GM23338 (cell line): ENCODE measurements around the gene PTPRN2. TPM values are rescaled to one million over a fixed set of nuclear protein-coding genes. Genes with fewer than 3 reads are reported as not detected.
A peak's percentile ranks its signal among the peaks of the same experiment; 100 is the strongest.

Source experiments
- ATAC-seq: fragments of 200-7000 bp; cut with Tn5 transposase; 3 replicates; pipeline ENCODE4 v1.9.1; 2020
- DNase-seq: peaks from one replicate; pipeline ENCODE4 v3.0.0-alpha.2; 2015; ENCODE audit warnings: low spot score
- H2AFZ ChIP-seq: fragments of 200-600 bp; sonication (generic); 2 replicates; pipeline ENCODE4 v1.8.0; 2016; ENCODE audit warnings: antibody characterized with exemption, mild to moderate bottlenecking, moderate library complexity
- H3F3A ChIP-seq: fragments of 200-600 bp; sonication (generic); replicated peaks from 2 replicates; pipeline ENCODE4 v1.8.0; 2017; ENCODE audit warnings: antibody characterized with exemption, mixed run types, low read depth
- H3K27ac ChIP-seq: fragments of 200-600 bp; sonication (generic); 2 replicates; pipeline ENCODE4 v1.6.1; 2016; ENCODE audit warnings: low read depth
- H3K27me3 ChIP-seq: fragments of 200-600 bp; sonication (generic); 2 replicates; pipeline ENCODE4 v1.8.0; 2016; ENCODE audit warnings: mild to moderate bottlenecking, mixed run types, moderate library complexity; ENCODE audit not compliant: insufficient read depth
- H3K36me3 ChIP-seq: fragments of 200-600 bp; sonication (generic); 2 replicates; pipeline ENCODE4 v1.8.0; 2016; ENCODE audit warnings: mild to moderate bottlenecking; ENCODE audit not compliant: insufficient read depth
- H3K4me1 ChIP-seq: fragments of 200-600 bp; sonication (generic); 2 replicates; pipeline ENCODE4 v1.8.0; 2016; ENCODE audit warnings: mild to moderate bottlenecking, moderate library complexity; ENCODE audit not compliant: insufficient read depth
- H3K4me2 ChIP-seq: fragments of 200-600 bp; sonication (generic); 2 replicates; pipeline ENCODE4 v1.7.1; 2017; ENCODE audit warnings: mixed run types
- H3K4me3 ChIP-seq: fragments of 200-600 bp; sonication (generic); 2 replicates; pipeline ENCODE4 v1.6.1; 2016; ENCODE audit warnings: mixed run types
- H3K79me2 ChIP-seq: fragments of 200-600 bp; sonication (generic); replicated peaks from 2 replicates; pipeline ENCODE4 v1.8.0; 2017; ENCODE audit warnings: mild to moderate bottlenecking; ENCODE audit not compliant: insufficient read depth
- H3K9me2 ChIP-seq: fragments of 200-600 bp; sonication (generic); 2 replicates; pipeline ENCODE4 v1.8.0; 2017; ENCODE audit not compliant: insufficient read depth
- H4K20me1 ChIP-seq: fragments of 200-600 bp; sonication (generic); replicated peaks from 2 replicates; pipeline ENCODE4 v1.8.0; 2017; ENCODE audit warnings: mild to moderate bottlenecking; ENCODE audit not compliant: insufficient read depth
- H3K27ac Mint-ChIP-seq: 2 replicates; pipeline ENCODE4 v1.8.0; 2020; ENCODE audit warnings: inconsistent platforms, mild to moderate bottlenecking, moderate library complexity, mixed read lengths
- H3K27me3 Mint-ChIP-seq: 3 replicates; pipeline ENCODE4 v1.8.0; 2022; ENCODE audit warnings: low read depth, mild to moderate bottlenecking, moderate library complexity, mixed read lengths, inconsistent platforms; ENCODE audit not compliant: insufficient read depth, poor library complexity
- H3K36me3 Mint-ChIP-seq: 3 replicates; pipeline ENCODE4 v1.8.0; 2021; ENCODE audit warnings: low read depth, mild to moderate bottlenecking, inconsistent platforms, moderate library complexity, mixed read lengths
- H3K4me1 Mint-ChIP-seq: 3 replicates; pipeline ENCODE4 v1.8.0; 2020; ENCODE audit warnings: mild to moderate bottlenecking, inconsistent platforms, mixed read lengths
- H3K4me3 Mint-ChIP-seq: 3 replicates; pipeline ENCODE4 v1.8.0; 2021; ENCODE audit warnings: moderate library complexity, mild to moderate bottlenecking, inconsistent platforms, mixed read lengths
- H3K9me3 Mint-ChIP-seq: 3 replicates; pipeline ENCODE4 v1.8.0; 2020; ENCODE audit warnings: moderate library complexity, mild to moderate bottlenecking, inconsistent platforms, mixed read lengths
- CREB1 ChIP-seq: fragments of 250-450 bp; sonication (Bioruptor Pico); IDR thresholded peaks from 2 replicates; pipeline ENCODE4 v1.5.0; 2020; ENCODE audit warnings: low read depth, mild to moderate bottlenecking, moderate library complexity
- EZH2 ChIP-seq: fragments of 200-600 bp; sonication (generic); IDR thresholded peaks from one replicate; pipeline ENCODE4 v1.8.0; 2017; ENCODE audit warnings: antibody characterized with exemption, mild to moderate bottlenecking, low read depth; ENCODE audit not compliant: unreplicated experiment
- JUNB ChIP-seq: IDR thresholded peaks from one replicate; pipeline ENCODE4 v1.6.1; 2016; ENCODE audit warnings: antibody characterized with exemption; ENCODE audit not compliant: unreplicated experiment
- NANOG ChIP-seq: IDR thresholded peaks from 2 replicates; pipeline ENCODE4 v1.6.1; 2016; ENCODE audit warnings: antibody characterized with exemption, borderline replicate concordance
- POLR2AphosphoS5 ChIP-seq: IDR thresholded peaks from 2 replicates; pipeline ENCODE4 v1.6.1; 2016; ENCODE audit warnings: antibody characterized with exemption, low read depth
- STAT1 ChIP-seq: IDR thresholded peaks from one replicate; pipeline ENCODE4 v1.6.1; 2016; ENCODE audit warnings: antibody characterized with exemption; ENCODE audit not compliant: unreplicated experiment
- ZNF114 ChIP-seq: fragments of 250-450 bp; sonication (Bioruptor Pico); IDR thresholded peaks from 2 replicates; pipeline ENCODE4 v1.5.0; 2020; ENCODE audit warnings: mild to moderate bottlenecking, moderate library complexity
- ZNF331 ChIP-seq: fragments of 250-450 bp; sonication (Bioruptor Pico); IDR thresholded peaks from 2 replicates; pipeline ENCODE4 v1.5.0; 2020; ENCODE audit warnings: low read depth, mild to moderate bottlenecking, moderate library complexity
- polyA plus RNA-seq: library from polyadenylated mRNA; unstranded; fragments of >200 nt; fragmentation: Nextera tagmentation; extraction: Ambion mirVana; gene quantifications from 2 replicates; pipeline ENCODE4 v1.2.1, GENCODE V29; 2016
- total RNA-seq: library from RNA; depleted of rRNA; stranded (reverse); fragments of >200 nt; shearing (Covaris generic); gene quantifications from 2 replicates; pipeline ENCODE4 v1.2.3, GENCODE V29; 2014
- TF ChIP-seq, protein P1 (sequence below): IDR thresholded peaks from 2 replicates; pipeline ENCODE4 v1.6.1; 2016; ENCODE audit warnings: antibody characterized with exemption
- TF ChIP-seq, protein P2 (sequence below): fragments of 250-450 bp; sonication (Bioruptor Pico); IDR thresholded peaks from 2 replicates; pipeline ENCODE4 v1.5.0; 2020; ENCODE audit warnings: mild to moderate bottlenecking, moderate library complexity

PTPRN2 gene
- total and polyA plus RNA-seq, 2 experiments from 2014 or later = 0.87 to 4.0 TPM

DNA sequence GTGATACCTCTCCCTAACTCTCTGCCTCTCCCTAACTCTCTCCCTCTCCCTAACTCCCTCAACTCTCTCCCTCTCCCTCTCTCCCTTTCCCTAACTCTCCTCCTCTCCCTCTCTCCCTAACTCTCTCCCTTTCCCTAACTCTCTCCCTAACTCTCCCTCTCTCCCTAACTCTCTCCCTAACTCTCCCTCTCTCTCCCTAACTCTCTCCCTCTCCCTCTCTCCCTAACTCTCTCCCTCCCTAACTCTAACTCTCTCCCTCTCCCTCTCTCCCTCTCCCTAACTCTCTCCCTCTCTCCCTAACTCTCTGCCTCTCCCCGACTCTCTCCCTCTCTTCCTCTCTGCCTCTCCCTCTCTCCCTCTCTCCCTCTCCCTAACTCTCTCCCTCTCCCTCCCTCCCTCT lies 2.0 kb upstream of the PTPRN2 start:
- H3K27me3 ChIP-seq = peaks cover 82% of the 10 kb centered on the region
- H3K36me3 ChIP-seq = no peaks in the 10 kb centered on the region
- Mint-ChIP-seq H3K9me3 (peaks cover 11% of the 10 kb centered on the region; the same call in 2 of the 3 replicates), H3K36me3 (no peaks in the 10 kb centered on the region; the same call in 2 of the 3 replicates), H3K4me1 (peaks cover 8% of the 10 kb centered on the region), H3K27me3 (peaks cover 45% of the 10 kb centered on the region), H3K4me3 (peak overlapping the region; percentile 36; the same call in 1 of the 3 replicates), H3K27ac (no peak overlapping the region)
- no peaks in the 10 kb centered on the region for H3K79me2 ChIP-seq
- TF ChIP-seq ZNF114 (CRISPR knock-in tag) (no peak), EZH2 (no peak), POLR2AphosphoS5 (peak; percentile 43; the same call in 1 of the 2 replicates), CREB1 (CRISPR knock-in tag) (no peak), JUNB (no peak), NANOG (no peak), STAT1 (no peak), ZNF331 (CRISPR knock-in tag) (no peak)
- TF ChIP-seq, protein P1, sequence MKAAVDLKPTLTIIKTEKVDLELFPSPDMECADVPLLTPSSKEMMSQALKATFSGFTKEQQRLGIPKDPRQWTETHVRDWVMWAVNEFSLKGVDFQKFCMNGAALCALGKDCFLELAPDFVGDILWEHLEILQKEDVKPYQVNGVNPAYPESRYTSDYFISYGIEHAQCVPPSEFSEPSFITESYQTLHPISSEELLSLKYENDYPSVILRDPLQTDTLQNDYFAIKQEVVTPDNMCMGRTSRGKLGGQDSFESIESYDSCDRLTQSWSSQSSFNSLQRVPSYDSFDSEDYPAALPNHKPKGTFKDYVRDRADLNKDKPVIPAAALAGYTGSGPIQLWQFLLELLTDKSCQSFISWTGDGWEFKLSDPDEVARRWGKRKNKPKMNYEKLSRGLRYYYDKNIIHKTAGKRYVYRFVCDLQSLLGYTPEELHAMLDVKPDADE = no peak
- DNase-seq = no peak
- no peaks in the 10 kb centered on the region; the same call in 1 of the 2 replicates for H4K20me1 ChIP-seq
- ATAC-seq = no peak
- 0 out of 2 replicates have a peak, but pooled peaks cover 7% of the 10 kb centered on the region for H3F3A ChIP-seq
- H3K4me3 ChIP-seq = no peak overlapping the region
- no peaks in the 10 kb centered on the region; the same call in 1 of the 2 replicates for H3K4me1 ChIP-seq
- 0 out of 2 replicates have a peak, but pooled peaks cover 8% of the 10 kb centered on the region for H3K9me2 ChIP-seq
- no peak overlapping the region for H2AFZ ChIP-seq
- H3K4me2 ChIP-seq = no peak overlapping the region
- no peak overlapping the region for H3K27ac ChIP-seq

DNA sequence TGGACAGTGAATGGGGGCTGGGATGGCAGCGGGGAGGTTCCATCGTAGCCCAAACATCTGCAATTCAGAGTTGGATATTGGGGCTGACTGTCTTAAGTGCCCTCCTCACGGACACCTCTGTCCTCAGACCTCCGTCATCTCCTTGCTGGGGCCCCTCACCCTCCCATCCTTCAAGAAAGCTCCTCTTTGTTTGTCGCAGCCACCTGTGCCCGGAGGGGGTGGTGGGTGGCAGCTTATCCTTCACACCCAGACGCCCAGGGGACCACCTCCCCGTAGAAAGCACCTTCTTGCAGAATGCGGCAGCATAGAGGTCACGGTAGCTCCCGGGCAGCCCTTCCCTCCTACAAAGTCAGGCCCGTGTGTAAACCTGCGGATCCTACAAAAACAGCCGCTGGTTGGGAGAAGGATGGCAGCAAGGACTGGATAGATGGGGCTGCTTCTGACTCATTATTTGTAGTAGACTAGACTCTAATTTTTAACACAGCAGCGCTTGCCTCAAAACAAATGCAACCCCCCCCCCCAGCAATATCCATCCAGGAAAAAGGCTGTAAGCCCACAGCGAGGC lies 1.3 kb upstream of the PTPRN2 start:
- Mint-ChIP-seq H3K27ac (no peak overlapping the region), H3K27me3 (peaks cover 45% of the 10 kb centered on the region), H3K4me3 (peak overlapping the region; percentile 61), H3K36me3 (no peaks in the 10 kb centered on the region; the same call in 1 of the 3 replicates), H3K4me1 (peaks cover 11% of the 10 kb centered on the region), H3K9me3 (peaks cover 11% of the 10 kb centered on the region; the same call in 2 of the 3 replicates)
- Histone ChIP-seq H2AFZ (no peak overlapping the region), H3K27me3 (peaks cover 84% of the 10 kb centered on the region), H3K9me2 (0 out of 2 replicates have a peak, but pooled peaks cover 8% of the 10 kb centered on the region), H3K4me1 (no peaks in the 10 kb centered on the region; the same call in 1 of the 2 replicates), H3K36me3 (no peaks in the 10 kb centered on the region), H3F3A (0 out of 2 replicates have a peak, but pooled peaks cover 7% of the 10 kb centered on the region), H4K20me1 (no peaks in the 10 kb centered on the region; the same call in 1 of the 2 replicates), H3K4me2 (peak overlapping the region; percentile 89), H3K27ac (no peak overlapping the region), H3K79me2 (no peaks in the 10 kb centered on the region), H3K4me3 (peak overlapping the region; percentile 73; the same call in 1 of the 2 replicates)
- DNase-seq = no peak
- ATAC-seq = no peak
- TF ChIP-seq ZNF114 (CRISPR knock-in tag) = no peak
- TF ChIP-seq, protein P2, sequence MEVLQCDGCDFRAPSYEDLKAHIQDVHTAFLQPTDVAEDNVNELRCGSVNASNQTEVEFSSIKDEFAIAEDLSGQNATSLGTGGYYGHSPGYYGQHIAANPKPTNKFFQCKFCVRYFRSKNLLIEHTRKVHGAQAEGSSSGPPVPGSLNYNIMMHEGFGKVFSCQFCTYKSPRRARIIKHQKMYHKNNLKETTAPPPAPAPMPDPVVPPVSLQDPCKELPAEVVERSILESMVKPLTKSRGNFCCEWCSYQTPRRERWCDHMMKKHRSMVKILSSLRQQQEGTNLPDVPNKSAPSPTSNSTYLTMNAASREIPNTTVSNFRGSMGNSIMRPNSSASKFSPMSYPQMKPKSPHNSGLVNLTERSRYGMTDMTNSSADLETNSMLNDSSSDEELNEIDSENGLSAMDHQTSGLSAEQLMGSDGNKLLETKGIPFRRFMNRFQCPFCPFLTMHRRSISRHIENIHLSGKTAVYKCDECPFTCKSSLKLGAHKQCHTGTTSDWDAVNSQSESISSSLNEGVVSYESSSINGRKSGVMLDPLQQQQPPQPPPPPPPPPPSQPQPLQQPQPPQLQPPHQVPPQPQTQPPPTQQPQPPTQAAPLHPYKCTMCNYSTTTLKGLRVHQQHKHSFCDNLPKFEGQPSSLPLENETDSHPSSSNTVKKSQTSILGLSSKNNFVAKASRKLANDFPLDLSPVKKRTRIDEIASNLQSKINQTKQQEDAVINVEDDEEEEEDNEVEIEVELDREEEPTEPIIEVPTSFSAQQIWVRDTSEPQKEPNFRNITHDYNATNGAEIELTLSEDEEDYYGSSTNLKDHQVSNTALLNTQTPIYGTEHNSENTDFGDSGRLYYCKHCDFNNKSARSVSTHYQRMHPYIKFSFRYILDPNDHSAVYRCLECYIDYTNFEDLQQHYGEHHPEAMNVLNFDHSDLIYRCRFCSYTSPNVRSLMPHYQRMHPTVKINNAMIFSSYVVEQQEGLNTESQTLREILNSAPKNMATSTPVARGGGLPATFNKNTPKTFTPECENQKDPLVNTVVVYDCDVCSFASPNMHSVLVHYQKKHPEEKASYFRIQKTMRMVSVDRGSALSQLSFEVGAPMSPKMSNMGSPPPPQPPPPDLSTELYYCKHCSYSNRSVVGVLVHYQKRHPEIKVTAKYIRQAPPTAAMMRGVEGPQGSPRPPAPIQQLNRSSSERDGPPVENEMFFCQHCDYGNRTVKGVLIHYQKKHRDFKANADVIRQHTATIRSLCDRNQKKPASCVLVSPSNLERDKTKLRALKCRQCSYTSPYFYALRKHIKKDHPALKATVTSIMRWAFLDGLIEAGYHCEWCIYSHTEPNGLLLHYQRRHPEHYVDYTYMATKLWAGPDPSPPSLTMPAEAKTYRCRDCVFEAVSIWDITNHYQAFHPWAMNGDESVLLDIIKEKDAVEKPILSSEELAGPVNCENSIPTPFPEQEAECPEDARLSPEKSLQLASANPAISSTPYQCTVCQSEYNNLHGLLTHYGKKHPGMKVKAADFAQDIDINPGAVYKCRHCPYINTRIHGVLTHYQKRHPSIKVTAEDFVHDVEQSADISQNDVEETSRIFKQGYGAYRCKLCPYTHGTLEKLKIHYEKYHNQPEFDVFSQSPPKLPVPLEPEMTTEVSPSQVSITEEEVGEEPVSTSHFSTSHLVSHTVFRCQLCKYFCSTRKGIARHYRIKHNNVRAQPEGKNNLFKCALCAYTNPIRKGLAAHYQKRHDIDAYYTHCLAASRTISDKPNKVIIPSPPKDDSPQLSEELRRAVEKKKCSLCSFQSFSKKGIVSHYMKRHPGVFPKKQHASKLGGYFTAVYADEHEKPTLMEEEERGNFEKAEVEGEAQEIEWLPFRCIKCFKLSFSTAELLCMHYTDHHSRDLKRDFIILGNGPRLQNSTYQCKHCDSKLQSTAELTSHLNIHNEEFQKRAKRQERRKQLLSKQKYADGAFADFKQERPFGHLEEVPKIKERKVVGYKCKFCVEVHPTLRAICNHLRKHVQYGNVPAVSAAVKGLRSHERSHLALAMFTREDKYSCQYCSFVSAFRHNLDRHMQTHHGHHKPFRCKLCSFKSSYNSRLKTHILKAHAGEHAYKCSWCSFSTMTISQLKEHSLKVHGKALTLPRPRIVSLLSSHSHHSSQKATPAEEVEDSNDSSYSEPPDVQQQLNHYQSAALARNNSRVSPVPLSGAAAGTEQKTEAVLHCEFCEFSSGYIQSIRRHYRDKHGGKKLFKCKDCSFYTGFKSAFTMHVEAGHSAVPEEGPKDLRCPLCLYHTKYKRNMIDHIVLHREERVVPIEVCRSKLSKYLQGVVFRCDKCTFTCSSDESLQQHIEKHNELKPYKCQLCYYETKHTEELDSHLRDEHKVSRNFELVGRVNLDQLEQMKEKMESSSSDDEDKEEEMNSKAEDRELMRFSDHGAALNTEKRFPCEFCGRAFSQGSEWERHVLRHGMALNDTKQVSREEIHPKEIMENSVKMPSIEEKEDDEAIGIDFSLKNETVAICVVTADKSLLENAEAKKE = no peak
- TF ChIP-seq, protein P1 = no peak
